ENCODE measurements around the gene GRAMD1B. TPM values are rescaled to one million over a fixed set of nuclear protein-coding genes. Genes with fewer than 3 reads are reported as not detected.

GRAMD1B gene
- total RNA-seq, 4 donors from 2014 or later: 2.1 to 7.8 (median 3.2) TPM

DNA sequence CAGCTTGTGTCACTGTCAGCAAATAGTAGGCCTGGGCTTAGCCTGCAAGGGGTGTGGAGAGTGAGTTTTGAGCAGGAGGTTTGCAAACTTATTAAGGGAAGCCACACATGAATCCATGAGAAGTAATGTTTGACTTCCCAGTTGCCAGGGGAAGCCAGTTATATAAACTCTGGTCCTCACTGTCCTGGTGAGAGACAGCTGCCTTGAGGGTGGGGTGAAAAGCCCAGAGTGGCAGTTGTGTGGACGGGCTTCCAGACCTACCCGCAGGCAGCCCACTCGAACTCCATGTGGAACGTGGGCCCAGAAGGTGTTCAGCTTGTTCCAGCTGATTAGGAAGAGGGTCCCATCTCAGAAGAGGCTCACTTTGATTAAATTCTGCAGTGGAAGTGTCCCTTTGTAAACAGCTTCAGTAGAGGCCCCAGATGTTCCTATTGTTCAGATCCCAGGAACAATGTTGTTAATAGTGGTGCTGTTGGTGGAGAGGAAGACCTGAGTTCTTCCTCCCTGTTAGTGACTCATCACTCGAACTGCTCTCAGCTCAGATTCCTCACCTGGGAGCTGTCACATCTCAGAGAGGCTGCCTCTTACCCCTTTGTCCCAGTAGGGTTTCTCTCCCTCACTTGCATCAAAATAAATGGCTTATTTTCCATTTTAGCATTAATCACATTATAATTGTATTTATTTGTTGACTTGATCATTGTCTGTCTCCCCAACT lies 63.4 kb downstream of the GRAMD1B start:
- Histone ChIP-seq H3K4me1 (no peaks in the 10 kb centered on the region), H3K36me3 (no peaks in the 10 kb centered on the region), H3K9me3 (no peaks in the 10 kb centered on the region), H3K27ac (no peak overlapping the region), H3K4me3 (no peak overlapping the region), H3K27me3 (no peaks in the 10 kb centered on the region)
- in situ Hi-C loops (cut with MboI; ENCODE audit: low sequenced_read_pairs in 4 of 4): no loop called here
- DNase-seq (no peak), ATAC-seq (no peak)
- intact Hi-C loops (cut with DNase I; ENCODE audit: low total_unique reads): no loop called here
- TF ChIP-seq, protein P1, sequence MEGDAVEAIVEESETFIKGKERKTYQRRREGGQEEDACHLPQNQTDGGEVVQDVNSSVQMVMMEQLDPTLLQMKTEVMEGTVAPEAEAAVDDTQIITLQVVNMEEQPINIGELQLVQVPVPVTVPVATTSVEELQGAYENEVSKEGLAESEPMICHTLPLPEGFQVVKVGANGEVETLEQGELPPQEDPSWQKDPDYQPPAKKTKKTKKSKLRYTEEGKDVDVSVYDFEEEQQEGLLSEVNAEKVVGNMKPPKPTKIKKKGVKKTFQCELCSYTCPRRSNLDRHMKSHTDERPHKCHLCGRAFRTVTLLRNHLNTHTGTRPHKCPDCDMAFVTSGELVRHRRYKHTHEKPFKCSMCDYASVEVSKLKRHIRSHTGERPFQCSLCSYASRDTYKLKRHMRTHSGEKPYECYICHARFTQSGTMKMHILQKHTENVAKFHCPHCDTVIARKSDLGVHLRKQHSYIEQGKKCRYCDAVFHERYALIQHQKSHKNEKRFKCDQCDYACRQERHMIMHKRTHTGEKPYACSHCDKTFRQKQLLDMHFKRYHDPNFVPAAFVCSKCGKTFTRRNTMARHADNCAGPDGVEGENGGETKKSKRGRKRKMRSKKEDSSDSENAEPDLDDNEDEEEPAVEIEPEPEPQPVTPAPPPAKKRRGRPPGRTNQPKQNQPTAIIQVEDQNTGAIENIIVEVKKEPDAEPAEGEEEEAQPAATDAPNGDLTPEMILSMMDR (IDR thresholded peaks at IDR 0.05 in 4 of 5, conservative IDR thresholded peaks at IDR 0.05 in 1 of 5): no peak
- TF ChIP-seq POLR2A (IDR thresholded peaks at IDR 0.05): no peak

DNA sequence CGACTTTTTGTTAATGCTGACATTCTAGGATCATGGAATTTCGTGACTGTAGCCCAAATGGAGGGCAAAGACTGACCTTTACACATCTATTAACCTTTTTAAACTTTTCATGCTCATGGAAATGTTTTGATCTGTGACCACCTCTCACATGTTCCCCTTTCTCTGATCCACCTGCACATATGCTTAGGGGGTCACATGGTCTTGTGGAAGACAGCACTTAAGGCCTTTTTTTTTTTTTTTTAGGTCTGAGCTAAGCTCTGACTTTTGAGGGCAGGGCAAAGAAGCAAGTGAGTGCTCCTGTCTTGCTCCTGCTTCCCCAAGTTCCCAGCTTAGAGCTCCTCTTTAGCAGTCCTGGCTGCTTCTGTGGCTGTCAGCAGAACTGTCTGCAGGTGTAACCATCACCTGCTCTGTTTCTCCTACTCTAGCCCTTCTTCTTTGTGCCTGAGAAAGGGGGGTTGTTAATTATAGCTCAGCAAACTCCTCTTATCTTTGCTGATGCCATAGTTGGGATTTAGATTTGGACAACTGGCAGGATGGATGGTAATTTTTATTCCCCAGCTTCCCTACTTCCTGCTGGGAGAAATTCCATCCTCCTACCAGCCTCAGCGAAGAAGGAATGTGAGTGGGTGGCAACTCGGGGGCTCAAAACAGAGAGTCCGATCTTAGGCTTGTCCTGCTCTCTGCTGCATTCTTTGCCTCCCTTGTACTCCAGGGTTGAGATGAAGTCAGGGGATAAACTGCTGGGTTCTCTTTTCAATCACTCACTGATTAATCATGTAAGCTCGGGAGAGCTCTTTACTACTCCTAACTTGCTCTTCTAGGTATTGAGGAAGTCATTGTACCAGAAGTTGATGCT lies 64.4 kb downstream of the GRAMD1B start:
- no peaks in the 10 kb centered on the region for H3K9me3 ChIP-seq
- intact Hi-C loops (cut with DNase I; ENCODE audit: low total_unique reads): no loop called here
- no peaks in the 10 kb centered on the region for H3K27me3 ChIP-seq
- in situ Hi-C loops (cut with MboI; ENCODE audit: low sequenced_read_pairs in 4 of 4): no loop called here
- DNase-seq (no peak), ATAC-seq (no peak)
- H3K4me1 ChIP-seq: no peaks in the 10 kb centered on the region
- no peak overlapping the region for H3K27ac ChIP-seq
- H3K36me3 ChIP-seq: no peaks in the 10 kb centered on the region
- H3K4me3 ChIP-seq: no peak overlapping the region
- no peak for TF ChIP-seq POLR2A (IDR thresholded peaks at IDR 0.05)
- TF ChIP-seq, protein P1 (IDR thresholded peaks at IDR 0.05 in 4 of 5, conservative IDR thresholded peaks at IDR 0.05 in 1 of 5): no peak

DNA sequence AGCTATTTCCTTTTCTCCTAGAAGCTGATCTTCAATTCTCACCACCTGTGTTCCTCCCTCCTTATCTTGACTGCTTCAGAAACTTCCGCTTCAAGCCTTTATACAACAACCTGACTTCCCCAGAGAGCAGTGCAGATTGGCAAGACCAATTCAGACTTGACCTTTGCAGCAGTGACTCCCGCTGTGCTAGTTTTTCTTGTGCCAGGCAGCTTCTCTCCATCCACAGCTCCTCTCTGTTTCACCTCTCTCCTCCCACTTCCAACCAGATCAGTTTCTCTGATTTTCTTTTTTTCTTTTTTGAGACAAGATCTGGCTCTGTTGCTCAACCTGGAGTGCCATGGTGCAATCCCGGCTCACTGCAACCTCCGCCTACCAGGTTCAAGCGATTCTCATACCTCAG lies 74.3 kb downstream of the GRAMD1B start:
- TF ChIP-seq, protein P1 (IDR thresholded peaks at IDR 0.05 in 4 of 5, conservative IDR thresholded peaks at IDR 0.05 in 1 of 5): no peak
- no peak for TF ChIP-seq POLR2A (IDR thresholded peaks at IDR 0.05)
- no peaks in the 10 kb centered on the region for H3K27me3 ChIP-seq
- no peak for DNase-seq
- intact Hi-C loops (cut with DNase I; ENCODE audit: low total_unique reads) (no loop called here), in situ Hi-C loops (cut with MboI; ENCODE audit: low sequenced_read_pairs in 4 of 4) (no loop called here)
- no peak overlapping the region for H3K4me3 ChIP-seq
- no peaks in the 10 kb centered on the region for H3K36me3 ChIP-seq
- no peaks in the 10 kb centered on the region for H3K4me1 ChIP-seq
- no peak overlapping the region for H3K27ac ChIP-seq
- ATAC-seq: no peak
- H3K9me3 ChIP-seq: no peaks in the 10 kb centered on the region

DNA sequence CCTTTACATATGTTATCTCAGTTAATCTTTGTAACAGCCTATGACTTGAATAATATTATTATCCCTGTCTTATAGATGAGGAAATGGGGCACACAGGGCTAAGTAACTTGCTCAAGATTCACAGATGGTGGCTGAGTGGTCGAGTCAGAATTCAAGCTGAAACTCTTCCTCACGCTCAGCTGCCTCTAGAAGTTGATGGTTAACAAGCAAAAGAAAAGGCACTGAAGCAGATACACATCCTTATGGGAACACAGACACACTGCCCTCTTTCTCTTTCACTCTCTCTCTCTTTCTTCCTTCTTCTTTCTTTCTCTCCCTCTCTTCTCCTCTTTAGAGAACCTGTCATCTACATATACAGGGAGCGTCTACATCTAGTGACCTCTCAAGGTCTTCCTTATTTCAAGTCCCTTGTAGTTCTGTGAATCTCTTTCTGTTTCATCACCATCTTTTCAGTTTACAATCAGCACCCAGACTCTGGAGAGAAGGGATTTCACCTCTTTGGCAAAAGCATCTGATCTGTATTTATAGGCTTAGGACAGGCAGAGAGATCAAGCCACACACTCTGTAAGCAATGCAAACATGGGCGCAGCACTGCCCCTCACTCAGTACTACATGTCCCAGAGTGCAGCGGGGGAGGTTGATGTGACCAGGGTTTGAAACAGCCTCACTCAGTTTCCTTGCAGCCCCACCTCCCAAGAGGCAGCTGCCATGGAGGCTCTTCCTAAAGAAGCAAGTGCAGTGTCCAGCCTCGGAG lies 75.7 kb downstream of the GRAMD1B start:
- no peaks in the 10 kb centered on the region for H3K36me3 ChIP-seq
- H3K4me1 ChIP-seq: no peaks in the 10 kb centered on the region
- H3K4me3 ChIP-seq: no peak overlapping the region
- intact Hi-C loops (cut with DNase I; ENCODE audit: low total_unique reads) (no loop called here), in situ Hi-C loops (cut with MboI; ENCODE audit: low sequenced_read_pairs in 4 of 4) (no loop called here)
- H3K27me3 ChIP-seq: no peaks in the 10 kb centered on the region
- no peak overlapping the region for H3K27ac ChIP-seq
- ATAC-seq (no peak), DNase-seq (no peak)
- no peaks in the 10 kb centered on the region for H3K9me3 ChIP-seq
- TF ChIP-seq, protein P1 (IDR thresholded peaks at IDR 0.05 in 4 of 5, conservative IDR thresholded peaks at IDR 0.05 in 1 of 5): no peak
- TF ChIP-seq POLR2A (IDR thresholded peaks at IDR 0.05): no peak

Data from gastrocnemius medialis (tissue), 4 donors.